Osteoblast (primary cell): Measurements from ENCODE around the gene GRK4. TPM values are rescaled to one million over a fixed set of nuclear protein-coding genes. Genes with fewer than 3 reads are reported as not detected.

ENCODE experiments used
- DNase-seq: peaks from one replicate; pipeline ENCODE4 v3.0.0; 2011; ENCODE audit warnings: low spot score, mixed read lengths; ENCODE audit not compliant: insufficient read length; ENCODE audit errors: missing footprints
- H2AFZ ChIP-seq: 2 replicates; pipeline ENCODE4 v1.6.0; 2011; ENCODE audit warnings: mild to moderate bottlenecking, low read length
- H3K27ac ChIP-seq: 2 replicates; pipeline ENCODE4 v1.5.1; 2011; ENCODE audit warnings: mild to moderate bottlenecking, low read depth, low read length, moderate library complexity
- H3K27me3 ChIP-seq: 2 replicates; pipeline ENCODE4 v1.6.0; 2012; ENCODE audit warnings: mild to moderate bottlenecking, control low read depth, inconsistent platforms, low read length, moderate library complexity; ENCODE audit not compliant: insufficient read depth
- H3K36me3 ChIP-seq: 2 replicates; pipeline ENCODE4 v1.5.1; 2011; ENCODE audit warnings: mild to moderate bottlenecking, low read length, control low read depth, moderate library complexity; ENCODE audit not compliant: insufficient read depth
- H3K4me1 ChIP-seq: 2 replicates; pipeline ENCODE4 v1.5.1; 2011; ENCODE audit warnings: mild to moderate bottlenecking, low read length, control low read depth, moderate library complexity; ENCODE audit not compliant: insufficient read depth
- H3K4me2 ChIP-seq: 2 replicates; pipeline ENCODE4 v1.6.0; 2011; ENCODE audit warnings: mild to moderate bottlenecking, low read length; ENCODE audit not compliant: insufficient read depth
- H3K4me3 ChIP-seq: fragments of 200-600 bp; sonication (generic); 3 replicates; pipeline ENCODE4 v1.5.1; 2012; ENCODE audit warnings: mild to moderate bottlenecking, low read length, inconsistent platforms; ENCODE audit not compliant: insufficient read depth
- H3K79me2 ChIP-seq: 2 replicates; pipeline ENCODE4 v1.6.0; 2012; ENCODE audit warnings: mild to moderate bottlenecking, low read length, control low read depth, inconsistent platforms; ENCODE audit not compliant: insufficient read depth
- H3K9me3 ChIP-seq: 2 replicates; pipeline ENCODE4 v1.5.1; 2011; ENCODE audit warnings: low read depth, low read length, control low read depth
- H4K20me1 ChIP-seq: 2 replicates; pipeline ENCODE4 v1.6.0; 2012; ENCODE audit warnings: mild to moderate bottlenecking, low read length, control low read depth; ENCODE audit not compliant: insufficient read depth
- CTCF ChIP-seq: IDR thresholded peaks from 2 replicates; pipeline ENCODE4 v1.5.1; 2011; ENCODE audit warnings: mild to moderate bottlenecking, low read depth, low read length, moderate library complexity; ENCODE audit errors: extremely low read depth
- total RNA-seq: library from RNA; depleted of rRNA; stranded (reverse); fragments of >200 nt; gene quantifications from 2 replicates; pipeline ENCODE4 v1.2.3, GENCODE V29; 2012

GRK4 gene
- total RNA-seq, 1 donor = 7.6 TPM

GRCh38 chr4:3071811-3072210, 108.4 kb downstream of the GRK4 start:
- no peaks in the 10 kb centered on the region for H3K36me3 ChIP-seq
- no peak overlapping the region for H3K4me2 ChIP-seq
- peaks cover 15% of the 10 kb centered on the region for H3K4me1 ChIP-seq
- H2AFZ ChIP-seq = no peak overlapping the region
- no peak overlapping the region for H3K4me3 ChIP-seq
- no peaks in the 10 kb centered on the region for H3K9me3 ChIP-seq
- DNase-seq = no peak
- peaks cover 17% of the 10 kb centered on the region for H3K79me2 ChIP-seq
- no peaks in the 10 kb centered on the region for H3K27me3 ChIP-seq
- H4K20me1 ChIP-seq = peaks cover 13% of the 10 kb centered on the region
- no peak overlapping the region for H3K27ac ChIP-seq
- TF ChIP-seq CTCF = no peak

- H4K20me1 ChIP-seq = peaks cover 24% of the 10 kb centered on the region
- no peak for TF ChIP-seq CTCF
- peak overlapping the region; percentile 68 for H3K4me2 ChIP-seq
- peak; percentile 76 for DNase-seq
- peak overlapping the region; percentile 63 for H3K4me3 ChIP-seq
- H3K27me3 ChIP-seq = no peaks in the 10 kb centered on the region
- H3K9me3 ChIP-seq = no peaks in the 10 kb centered on the region
- peaks cover 15% of the 10 kb centered on the region for H3K4me1 ChIP-seq
- no peaks in the 10 kb centered on the region for H3K36me3 ChIP-seq
- peaks cover 33% of the 10 kb centered on the region for H3K79me2 ChIP-seq
- H3K27ac ChIP-seq = no peak overlapping the region
- H2AFZ ChIP-seq = no peak overlapping the region
Observed at GRCh38 chr4:3073158-3074077, 110.0 kb downstream of the GRK4 start.

GRCh38 chr4:3074078-3074845, 110.9 kb downstream of the GRK4 start, which contains the start of the genes HTT and HTT-AS:
HTT (plus strand) TSS chr4:3074681; CDS start chr4:3074826, 145 bp downstream.
HTT-AS (minus strand) TSS chr4:3074538.
- Histone ChIP-seq H3K27ac (peak within 1 kb of the TSS; percentile 90), H3K4me3 (peak within 1 kb of the TSS; percentile 99), H3K9me3 (no peaks in the 10 kb centered on the region), H3K36me3 (no peaks in the 10 kb centered on the region), H3K27me3 (no peaks in the 10 kb centered on the region), H2AFZ (peak within 1 kb of the TSS; percentile 97), H3K4me2 (peak within 1 kb of the TSS; percentile 94), H4K20me1 (peaks cover 29% of the 10 kb centered on the region), H3K4me1 (peaks cover 15% of the 10 kb centered on the region), H3K79me2 (peaks cover 40% of the 10 kb centered on the region)
- peak; percentile 99 for DNase-seq
- no peak for TF ChIP-seq CTCF
